ENCODE results near the gene VPS25.

Gene VPS25

DNA sequence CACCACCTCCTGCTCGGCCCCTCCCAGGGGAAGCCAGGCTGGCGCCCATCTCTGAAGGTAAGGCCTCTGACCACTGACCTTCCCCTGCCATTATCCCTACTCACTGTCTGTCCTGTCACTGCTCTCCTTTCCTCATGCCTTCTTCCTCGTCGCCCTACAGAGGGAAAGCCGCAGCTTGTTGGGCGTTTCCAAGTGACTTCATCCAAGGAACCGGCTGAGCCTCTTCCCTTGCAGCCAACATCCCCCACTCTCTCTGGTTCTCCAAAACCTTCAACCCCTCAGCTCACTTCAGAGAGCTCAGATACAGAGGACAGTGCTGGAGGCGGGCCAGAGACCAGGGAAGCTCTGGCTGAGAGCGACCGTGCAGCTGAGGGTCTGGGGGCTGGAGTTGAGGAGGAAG is 22.2 kb downstream of the VPS25 start:
- no peak for DNase-seq (ENCODE audit: low read depth)

DNA sequence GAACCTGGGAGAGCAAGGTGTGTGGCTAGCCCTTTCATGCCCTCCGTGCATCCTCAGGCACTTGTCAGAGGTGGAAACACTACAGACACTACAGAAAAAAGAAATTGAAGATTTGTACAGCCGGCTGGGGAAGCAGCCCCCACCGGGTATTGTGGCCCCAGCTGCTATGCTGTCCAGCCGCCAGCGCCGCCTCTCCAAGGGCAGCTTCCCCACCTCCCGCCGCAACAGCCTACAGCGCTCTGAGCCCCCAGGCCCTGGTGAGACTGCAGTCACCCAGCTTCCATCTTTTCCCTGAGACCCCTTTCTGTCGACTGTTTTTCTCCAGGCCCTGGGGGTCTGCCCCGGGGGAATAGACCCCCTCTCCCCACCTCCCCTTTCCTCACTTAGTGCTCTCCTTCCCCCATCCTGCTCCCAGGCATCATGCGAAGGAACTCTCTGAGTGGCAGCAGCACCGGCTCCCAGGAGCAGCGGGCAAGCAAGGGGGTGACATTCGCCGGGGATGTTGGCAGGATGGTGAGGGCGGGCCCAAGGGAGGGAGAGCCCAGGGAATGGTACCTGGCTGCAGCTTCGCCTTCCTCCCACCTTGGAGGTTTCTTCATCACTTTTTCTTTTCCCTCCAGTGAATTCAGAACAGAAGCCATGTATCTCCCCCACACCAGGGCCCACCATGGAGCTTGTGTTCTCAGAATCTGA is 23.0 kb downstream of the VPS25 start:
- DNase-seq (ENCODE audit: low read depth) = no peak

DNA sequence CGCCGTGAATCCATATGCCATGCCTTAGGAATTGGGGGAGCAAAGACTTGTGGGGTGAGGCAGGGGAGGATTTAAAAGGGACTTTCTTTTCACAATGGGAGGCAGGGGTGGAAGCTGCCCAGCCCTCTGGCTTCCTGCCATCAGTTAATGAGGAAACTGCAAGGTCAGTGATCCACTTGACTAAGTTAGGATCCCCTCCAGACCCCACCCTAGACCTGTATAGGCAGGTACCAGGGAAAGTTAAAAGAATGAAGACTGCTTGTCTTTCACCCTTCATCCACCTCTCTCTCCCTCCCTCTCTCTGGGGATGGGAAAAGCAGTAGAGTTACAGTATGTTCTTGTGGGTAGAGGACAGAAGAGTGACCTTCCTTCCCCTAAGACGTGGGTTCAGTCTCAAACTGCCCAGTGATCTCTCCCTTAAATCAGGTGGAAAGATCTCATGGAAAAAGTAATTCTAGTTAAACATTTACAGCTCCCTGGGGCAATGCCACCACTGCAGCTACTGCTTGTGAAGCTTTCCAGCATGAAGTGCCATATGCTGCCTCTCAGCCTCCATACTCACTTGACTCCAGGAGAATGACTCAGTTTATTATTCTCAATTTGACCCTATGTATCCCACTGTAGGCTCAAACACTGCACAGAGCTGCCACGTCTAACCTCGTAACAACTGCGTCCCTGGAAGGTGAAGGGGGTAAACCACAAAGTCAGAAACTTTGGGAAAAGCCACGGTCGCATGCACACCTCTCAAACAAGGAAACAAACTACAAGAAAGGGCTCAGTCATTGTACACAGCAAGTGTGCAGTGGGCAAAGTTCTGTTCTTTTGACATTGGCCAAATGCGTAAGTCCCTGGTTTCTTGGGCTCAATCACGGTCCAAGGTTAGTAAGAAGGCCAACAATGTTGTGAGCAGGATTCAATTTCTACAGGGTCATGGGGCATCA is 24.1 kb downstream of the VPS25 start:
- no peak for DNase-seq (ENCODE audit: low read depth)

DNA sequence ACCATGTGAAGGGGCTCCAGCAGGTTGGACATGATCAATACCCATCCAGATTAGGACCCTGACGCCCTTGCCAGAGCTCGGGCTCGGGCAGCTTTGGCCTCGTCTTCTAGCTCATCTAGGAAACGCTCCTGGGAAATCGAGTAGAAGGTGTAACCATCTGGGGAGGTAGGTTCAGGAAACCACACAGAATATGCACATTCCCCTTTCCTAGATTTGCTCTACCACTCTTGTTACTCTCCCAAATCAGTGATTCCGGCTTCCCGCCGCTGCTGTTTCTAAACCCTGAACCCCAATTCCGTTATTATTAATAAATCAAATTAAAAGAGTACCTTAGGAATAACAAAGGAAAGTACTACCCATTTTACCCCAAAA is 24.7 kb downstream of the VPS25 start:
- no peak for DNase-seq (ENCODE audit: low read depth)

DNA sequence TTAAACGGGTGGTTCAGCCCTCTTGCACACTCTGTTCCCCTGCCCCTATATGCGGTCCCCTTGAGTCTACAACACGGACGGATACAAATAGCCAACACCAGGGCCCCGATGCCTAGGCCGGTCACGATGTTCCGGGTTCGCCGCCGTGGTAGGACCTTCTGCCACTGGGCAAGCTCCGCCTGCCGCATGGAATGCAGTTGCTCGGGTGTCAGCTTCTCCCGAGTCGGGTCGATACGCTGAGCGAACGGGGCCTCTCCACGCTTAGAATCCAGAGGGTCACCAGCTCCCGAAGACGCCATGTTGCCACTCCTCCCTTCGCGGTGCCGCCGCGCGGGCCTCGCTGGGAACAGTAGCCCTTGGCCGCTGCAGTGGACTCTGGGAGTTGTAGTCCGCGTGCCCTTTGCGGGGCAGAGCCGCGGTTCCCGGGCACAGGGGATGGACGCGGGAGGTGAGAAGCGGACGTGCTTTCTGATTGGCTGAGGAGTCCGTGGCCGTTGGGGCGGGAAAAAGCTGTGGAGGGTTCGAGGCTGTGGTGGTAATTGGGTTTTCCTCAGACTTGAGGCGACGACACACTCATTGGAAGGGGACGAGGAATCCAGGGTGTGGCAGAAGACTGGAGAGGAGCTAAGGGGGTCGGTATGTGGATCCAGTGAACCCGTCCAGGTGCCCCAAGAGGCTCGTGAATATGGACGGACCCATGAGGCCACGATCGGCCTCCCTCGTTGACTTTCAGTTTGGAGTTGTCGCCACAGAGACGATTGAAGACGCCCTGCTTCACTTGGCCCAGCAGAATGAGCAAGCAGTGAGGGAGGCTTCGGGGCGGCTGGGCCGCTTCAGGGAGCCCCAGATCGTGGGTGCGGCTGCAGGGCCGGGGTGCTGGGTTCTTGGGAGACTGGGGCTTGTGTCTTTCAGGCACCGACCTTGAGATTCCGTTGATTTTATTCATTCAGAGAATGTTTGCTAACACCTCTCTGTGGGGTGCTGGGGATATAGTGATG is 25.4 kb downstream of the VPS25 start, which contains the start of the genes CNTD1 and COA3:
Gene CNTD1, plus strand, starts transcription at position 479 of the 998 bp plus-strand sequence. Its CDS starts 207 bp downstream, at position 686.
Gene COA3, minus strand, starts transcription at position 322 of the 998 bp plus-strand sequence. Its CDS starts 23 bp downstream, at position 299.
- DNase-seq (ENCODE audit: low read depth) = peak; percentile 65

DNA sequence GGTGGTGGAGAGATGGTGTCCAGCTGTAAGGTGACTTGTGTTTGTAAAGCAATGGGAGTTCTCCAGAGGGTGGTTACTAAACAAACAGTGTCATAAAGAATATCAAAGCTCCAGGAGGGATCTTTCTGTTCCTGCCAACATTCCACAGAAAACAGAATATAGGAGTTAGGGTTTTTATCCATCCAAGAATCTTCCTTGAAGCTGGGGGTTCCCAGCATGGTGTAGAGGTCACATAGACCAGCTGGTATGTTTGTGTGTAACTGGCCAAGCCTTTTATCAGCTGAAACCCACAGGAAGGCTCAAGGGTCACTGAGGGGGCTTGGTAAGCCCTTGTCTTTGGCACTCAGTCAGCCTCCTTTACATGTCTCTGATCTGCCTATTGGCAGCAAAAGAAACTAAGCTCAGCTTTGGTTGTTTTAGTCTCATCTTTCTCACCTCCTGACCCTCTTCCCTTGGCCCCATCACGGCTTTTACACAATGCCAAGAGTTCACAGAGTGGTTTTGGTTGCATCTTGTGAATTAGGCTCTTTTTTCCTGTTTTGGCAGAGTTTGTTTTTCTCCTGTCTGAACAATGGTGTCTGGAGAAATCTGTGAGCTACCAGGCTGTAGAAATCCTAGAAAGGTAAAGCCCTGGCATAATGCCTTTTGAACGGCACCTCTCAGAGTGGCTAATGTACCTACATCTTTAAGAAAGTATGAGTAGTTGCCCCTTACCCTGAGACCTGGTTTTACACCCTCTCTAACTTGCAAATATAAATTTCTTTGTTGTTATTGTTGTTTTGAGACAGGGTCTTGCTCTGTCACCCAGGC is 30.0 kb downstream of the VPS25 start:
- no peak for DNase-seq (ENCODE audit: low read depth)

DNA sequence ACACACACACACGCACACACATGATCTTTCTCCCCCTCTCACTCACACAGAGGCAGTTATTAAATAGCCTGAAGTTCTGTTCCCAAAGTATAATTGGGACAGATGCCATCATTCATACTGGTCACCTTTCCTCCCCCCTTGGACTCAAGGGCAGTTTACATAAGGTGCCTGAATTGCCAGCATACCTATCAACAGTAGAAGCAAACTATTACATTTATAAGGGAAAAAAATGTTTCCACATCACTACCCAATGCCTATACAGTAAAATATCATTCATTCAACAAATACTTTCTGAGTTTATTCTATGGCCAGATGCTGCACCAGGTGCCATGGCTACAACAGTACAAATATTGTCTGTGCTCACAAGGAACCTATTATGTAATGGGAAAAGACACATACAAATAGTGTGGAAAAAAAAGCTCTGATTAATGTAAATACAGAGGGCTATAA is 31.7 kb downstream of the VPS25 start:
- DNase-seq (ENCODE audit: low read depth) = no peak

DNA sequence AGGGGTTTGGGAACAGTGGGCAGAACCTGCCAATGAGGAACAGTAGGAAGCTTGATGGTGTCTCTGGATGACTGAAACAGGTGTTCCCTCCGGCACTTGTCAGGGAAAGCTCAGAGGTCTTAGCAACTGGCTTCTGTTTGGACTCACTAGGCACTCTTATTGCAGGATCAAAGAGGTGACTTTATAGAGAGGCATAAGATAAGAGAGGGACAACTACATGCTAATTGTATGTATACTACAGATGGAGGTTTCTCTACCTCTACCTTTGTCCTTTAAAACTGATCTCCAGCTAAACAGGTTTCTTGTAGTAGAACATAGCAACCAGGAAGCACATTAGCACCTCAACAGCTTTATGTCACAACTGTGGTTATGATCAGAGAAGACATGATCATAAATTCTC is 33.0 kb downstream of the VPS25 start:
- no peak for DNase-seq (ENCODE audit: low read depth)

DNA sequence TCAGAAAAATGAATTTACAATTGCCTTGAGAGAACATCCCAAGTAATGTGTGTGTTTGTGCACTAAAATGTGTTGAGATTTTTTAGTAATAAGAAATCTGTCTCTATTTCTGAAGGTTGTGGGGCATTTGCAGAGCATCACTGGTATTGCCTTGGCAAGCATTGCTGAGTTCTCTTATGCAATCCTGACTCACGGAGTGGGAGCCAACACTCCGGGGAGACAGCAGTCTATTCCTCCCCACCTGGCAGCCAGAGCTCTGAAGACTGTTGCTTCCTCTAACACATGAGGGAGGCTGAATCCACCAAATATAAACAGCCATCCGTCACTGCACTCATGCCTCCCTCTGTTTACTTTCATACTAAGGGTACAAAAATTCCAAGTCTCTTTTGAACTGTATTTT is 36.0 kb downstream of the VPS25 start:
- DNase-seq (ENCODE audit: low read depth) = peak; percentile 88

DNA sequence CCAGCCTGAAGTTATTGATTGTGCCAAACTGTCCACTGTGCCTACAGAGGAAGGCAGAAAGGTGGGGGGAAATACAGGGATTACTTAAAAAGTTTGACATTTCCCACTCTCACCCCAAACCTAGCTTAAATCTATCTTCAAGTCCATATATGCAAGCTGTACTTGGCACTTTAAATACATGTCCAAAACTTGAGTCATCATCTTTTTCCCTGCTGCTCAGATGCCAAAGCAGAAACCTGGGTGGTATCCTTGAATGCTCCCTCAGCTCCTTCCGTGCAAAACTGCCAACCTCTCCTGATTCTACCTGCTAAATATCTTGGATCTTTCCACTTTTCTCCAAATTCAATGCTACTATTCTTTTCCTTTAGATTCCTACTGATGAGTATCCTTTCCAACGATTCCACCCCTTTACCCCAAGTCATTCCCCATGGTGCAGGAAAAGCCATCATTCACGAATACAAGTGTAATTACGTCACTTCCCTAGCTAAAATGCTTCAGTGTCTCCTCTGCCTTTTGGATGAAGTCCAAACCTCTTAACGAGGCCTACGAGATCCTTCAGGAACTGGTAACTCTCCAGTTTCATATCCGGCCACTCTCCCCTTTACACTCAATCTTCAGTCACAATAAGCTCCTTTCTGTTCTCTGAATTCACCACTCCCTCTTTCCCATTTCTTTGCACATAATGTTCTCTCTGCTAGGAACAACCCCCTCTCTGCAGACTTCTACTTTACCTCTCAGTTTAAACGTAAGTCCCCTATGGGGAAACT is 41.6 kb downstream of the VPS25 start:
- peak; percentile 85 for DNase-seq (ENCODE audit: low read depth)

DNA sequence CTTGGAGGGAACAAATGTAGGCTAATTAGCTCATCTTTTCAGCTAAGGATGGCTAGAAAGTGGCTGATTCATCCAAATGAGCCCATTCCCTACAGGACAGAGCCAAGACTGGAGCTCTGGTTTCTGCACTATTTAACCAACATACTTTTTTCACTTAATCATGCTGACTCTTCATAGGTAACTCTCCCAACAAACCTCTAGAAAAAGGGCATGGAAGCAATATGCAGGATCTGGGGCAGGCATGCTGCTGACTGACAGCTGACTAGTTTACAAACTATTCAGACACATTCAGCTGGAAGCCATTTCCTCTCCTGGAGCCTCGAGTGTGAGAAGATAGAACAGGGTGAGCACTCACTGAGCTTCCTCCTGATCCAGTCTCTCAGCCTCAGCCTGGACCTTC is 44.6 kb downstream of the VPS25 start:
- no peak for DNase-seq (ENCODE audit: low read depth)

DNA sequence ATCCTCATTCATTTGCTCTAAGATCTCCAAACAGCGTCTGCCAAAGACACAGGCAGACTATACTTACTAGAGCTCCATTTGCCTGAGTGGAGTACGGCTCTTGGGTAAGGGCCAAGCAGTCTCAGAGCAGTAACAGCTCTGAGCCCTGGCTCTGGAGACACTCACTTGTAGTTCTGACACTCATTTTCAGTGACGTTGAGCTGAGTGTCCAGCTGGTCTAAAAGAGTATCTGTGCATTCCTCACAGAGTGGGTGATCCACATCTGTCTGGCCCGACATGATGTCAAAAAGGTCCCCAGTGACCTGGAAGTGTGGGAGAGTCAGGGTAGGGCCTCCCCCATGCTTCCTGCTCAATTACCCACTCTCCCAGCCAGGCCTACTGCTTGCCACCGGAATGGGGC is 45.1 kb downstream of the VPS25 start:
- DNase-seq (ENCODE audit: low read depth) = no peak

DNA sequence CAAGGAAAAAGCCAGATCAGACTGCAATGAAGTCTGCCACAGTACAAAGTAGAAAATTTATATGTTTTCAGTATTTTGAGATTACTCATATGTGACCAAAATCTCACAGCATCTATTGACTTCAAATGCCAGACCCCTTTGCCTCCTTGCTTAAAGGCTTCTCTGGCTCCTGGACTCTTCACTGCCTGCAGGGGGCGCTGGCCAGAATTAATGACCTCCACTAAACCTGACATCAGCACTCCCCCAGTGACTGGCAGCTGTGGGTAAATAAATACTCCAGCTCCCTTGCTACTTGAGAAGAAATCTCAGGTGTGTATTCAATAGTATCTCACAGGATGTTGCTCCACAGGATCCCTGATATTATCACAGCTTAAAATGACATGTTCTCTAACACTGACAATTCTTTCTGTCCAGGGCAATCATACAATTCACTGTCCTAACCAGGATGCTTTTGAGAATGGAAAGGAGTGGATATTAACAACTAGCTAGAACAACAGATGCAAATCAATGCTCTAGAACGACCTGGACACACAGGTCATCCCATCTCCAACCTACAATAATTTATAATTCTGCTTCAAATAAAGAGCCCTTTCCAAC is 46.8 kb downstream of the VPS25 start:
- DNase-seq (ENCODE audit: low read depth) = no peak

DNA sequence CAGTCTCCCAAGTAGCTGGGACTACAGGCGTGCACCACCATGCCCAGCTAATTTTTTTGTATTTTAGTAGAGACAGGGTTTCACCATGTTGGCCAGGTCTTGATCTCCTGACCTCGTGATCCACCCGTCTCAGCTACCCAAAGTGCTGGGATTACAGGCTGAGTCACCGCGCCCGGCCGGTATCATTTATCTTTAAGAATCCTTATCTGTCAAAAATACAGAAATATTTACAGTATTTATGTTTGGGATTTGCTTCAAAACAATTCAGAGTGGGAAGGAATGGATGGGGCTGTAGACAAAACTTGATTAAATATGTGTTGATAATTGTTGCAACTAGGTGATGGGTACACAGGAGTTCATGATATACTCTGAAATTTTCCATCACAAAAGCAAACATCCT is 47.9 kb downstream of the VPS25 start:
- DNase-seq (ENCODE audit: low read depth) = no peak

DNA sequence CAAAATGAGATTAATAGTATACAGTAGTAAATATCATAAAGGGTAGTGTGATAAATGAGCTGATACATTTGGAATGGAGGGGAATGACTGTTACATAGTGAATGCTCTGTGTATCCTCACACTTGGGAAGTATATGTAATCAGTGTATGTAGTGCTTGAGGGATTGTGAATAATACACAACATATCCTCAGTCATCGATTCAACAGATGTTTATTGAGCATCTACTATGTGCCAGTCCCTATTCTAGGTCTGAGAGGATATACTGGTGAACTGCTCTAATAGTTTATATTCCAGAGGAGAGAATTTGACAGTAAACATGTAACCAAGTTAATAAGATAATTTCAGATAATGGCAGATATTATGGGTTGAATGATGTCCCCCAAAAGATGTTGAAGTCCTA is 54.2 kb downstream of the VPS25 start:
- no peak for DNase-seq (ENCODE audit: low read depth)
